Lung (tissue), 12 donors: ENCODE measurements around the gene HUWE1. TPM values are rescaled to one million over a fixed set of nuclear protein-coding genes. Genes with fewer than 3 reads are reported as not detected.

Experiments
- ATAC-seq: fragments of 200-7000 bp; cut with Tn5 transposase; one replicate; pipeline ENCODE4 v1.9.1; 2020; ENCODE audit warnings: moderate number of reproducible peaks; ENCODE audit not compliant: insufficient read depth, low FRiP score
- DNase-seq, 3 donors: peaks; one replicate each; pipeline ENCODE4 v3.0.0-alpha.2; 2013 to 2017
- H3K27ac ChIP-seq, 2 donors: one replicate each; pipeline ENCODE4 v1.5.1; 2013; ENCODE audit warnings: mild to moderate bottlenecking in 2 of 2, moderate library complexity in 2 of 2, control low read depth in 1 of 2, inconsistent platforms in 1 of 2, low read depth in 1 of 2, low read length in 1 of 2
- H3K27me3 ChIP-seq, 3 donors: one replicate each; pipeline ENCODE4 v1.5.1; 2013; ENCODE audit warnings: low read length in 2 of 3; ENCODE audit not compliant: control insufficient read depth in 3 of 3, insufficient read depth in 3 of 3
- H3K36me3 ChIP-seq, 4 donors: one replicate each; pipeline ENCODE4 v1.5.1; 2013; ENCODE audit warnings: low read length in 4 of 4, mild to moderate bottlenecking in 1 of 4, moderate library complexity in 1 of 4; ENCODE audit not compliant: control insufficient read depth in 4 of 4, insufficient read depth in 4 of 4
- H3K4me1 ChIP-seq, 5 donors: one replicate each; pipeline ENCODE4 v1.5.1; 2013; ENCODE audit warnings: low read length in 5 of 5, mild to moderate bottlenecking in 2 of 5, moderate library complexity in 1 of 5; ENCODE audit not compliant: control insufficient read depth in 5 of 5, insufficient read depth in 5 of 5
- H3K4me3 ChIP-seq: one replicate; pipeline ENCODE4 v1.5.1; 2013; ENCODE audit warnings: mild to moderate bottlenecking, control low read depth, moderate library complexity
- H3K9ac ChIP-seq, 2 donors: one replicate each; pipeline ENCODE4 v1.5.1; 2013; ENCODE audit warnings: low read length in 2 of 2, control low read depth in 1 of 2; ENCODE audit not compliant: insufficient read depth in 1 of 2
- H3K9me3 ChIP-seq, 4 donors: one replicate each; pipeline ENCODE4 v1.5.1; 2013; ENCODE audit warnings: low read length in 3 of 4, mild to moderate bottlenecking in 1 of 4, moderate library complexity in 1 of 4; ENCODE audit not compliant: control insufficient read depth in 4 of 4, insufficient read depth in 3 of 4
- CTCF ChIP-seq: IDR thresholded peaks from 2 replicates; pipeline ENCODE4 v1.5.1; 2012; ENCODE audit warnings: mild to moderate bottlenecking; ENCODE audit errors: control extremely low read depth, extremely low read depth
- WGBS, 2 donors: extraction: QIAGEN DNeasy Blood & Tissue Kit; methylation state at CpG; one replicate each; pipeline ENCODE4 v1.1.7; 2013; 5-methylcytosine and 5-hydroxymethylcytosine counted together
- polyA plus RNA-seq, 2 donors: library from polyadenylated mRNA; stranded (reverse); fragments of 200-250 nt; gene quantifications; one replicate each; pipeline ENCODE4 v1.2.1, GENCODE V29; 2013
- total RNA-seq, 2 donors: library from RNA; depleted of rRNA in 1 of 2; stranded (reverse); fragments of >200 nt in 1 of 2; gene quantifications; one replicate each; pipeline ENCODE4 v1.2.1, GENCODE V29; 2014 to 2021
- donor health status: control.
- donor health status: control.
- donor health status: Bipolar disorder and iron deficiency.
- donor health status: healthy.
- donor health status: DM: yes; HTN: yes; CAD: no.

The HUWE1 gene
- total and polyA plus RNA-seq, 4 donors = 26.0 to 185 (median 76.5) TPM

GRCh38 chrX:53571494-53571893, 115.0 kb downstream of the HUWE1 start:
- Histone ChIP-seq H3K36me3 (peaks cover 12 to 23% (median 18%) of the 10 kb centered on the region in 4 donors), H3K9me3 (no peaks in the 10 kb centered on the region), H3K27me3 (peaks cover 0 to 31% (median 11%) of the 10 kb centered on the region in 3 donors), H3K9ac (no peak overlapping the region), H3K4me1 (no peaks in the 10 kb centered on the region), H3K27ac (no peak overlapping the region), H3K4me3 (no peak overlapping the region)
- no peak for ATAC-seq
- no peak for TF ChIP-seq CTCF
- no peak for DNase-seq

GRCh38 chrX:53563324-53563723, 123.2 kb downstream of the HUWE1 start:
- no peaks in the 10 kb centered on the region for H3K9me3 ChIP-seq
- no peak overlapping the region for H3K9ac ChIP-seq
- ATAC-seq (no peak), DNase-seq (peak in 1 of 3 donors; percentile 1)
- H3K4me3 ChIP-seq = no peak overlapping the region
- no peak overlapping the region for H3K27ac ChIP-seq
- H3K27me3 ChIP-seq = peaks cover 0 to 26% (median 17%) of the 10 kb centered on the region in 3 donors
- peaks cover 16 to 39% (median 34%) of the 10 kb centered on the region in 4 donors for H3K36me3 ChIP-seq
- no peaks in the 10 kb centered on the region for H3K4me1 ChIP-seq
- 83 to 86% methylated on average over 4 of the region's 4 CpGs for WGBS, 2 donors
- no peak for TF ChIP-seq CTCF

- Histone ChIP-seq H3K27ac (no peak overlapping the region), H3K4me3 (no peak overlapping the region), H3K4me1 (no peaks in the 10 kb centered on the region), H3K36me3 (peaks cover 16 to 40% (median 39%) of the 10 kb centered on the region in 4 donors), H3K9me3 (no peaks in the 10 kb centered on the region), H3K27me3 (peaks cover 0 to 26% (median 20%) of the 10 kb centered on the region in 3 donors), H3K9ac (no peak overlapping the region)
- DNase-seq (no peak), ATAC-seq (no peak)
- TF ChIP-seq CTCF = no peak
- WGBS, 2 donors = 75 to 94% methylated on average over 3 of the region's 3 CpGs
Observed at GRCh38 chrX:53561912-53562311, 124.6 kb downstream of the HUWE1 start.

- 71 to 89% methylated on average over 6 of the region's 6 CpGs for WGBS, 2 donors
- H3K4me3 ChIP-seq = no peak overlapping the region
- peaks cover 16 to 37% (median 30%) of the 10 kb centered on the region in 4 donors for H3K36me3 ChIP-seq
- TF ChIP-seq CTCF = no peak
- DNase-seq (no peak), ATAC-seq (no peak)
- H3K27ac ChIP-seq = no peak overlapping the region
- peaks cover 0 to 30% (median 17%) of the 10 kb centered on the region in 3 donors for H3K27me3 ChIP-seq
- no peaks in the 10 kb centered on the region for H3K9me3 ChIP-seq
- H3K4me1 ChIP-seq = no peaks in the 10 kb centered on the region
- no peak overlapping the region for H3K9ac ChIP-seq
Observed at GRCh38 chrX:53558646-53559045, 127.9 kb downstream of the HUWE1 start.
